ENCODE results near the gene REEP1.

DNA sequence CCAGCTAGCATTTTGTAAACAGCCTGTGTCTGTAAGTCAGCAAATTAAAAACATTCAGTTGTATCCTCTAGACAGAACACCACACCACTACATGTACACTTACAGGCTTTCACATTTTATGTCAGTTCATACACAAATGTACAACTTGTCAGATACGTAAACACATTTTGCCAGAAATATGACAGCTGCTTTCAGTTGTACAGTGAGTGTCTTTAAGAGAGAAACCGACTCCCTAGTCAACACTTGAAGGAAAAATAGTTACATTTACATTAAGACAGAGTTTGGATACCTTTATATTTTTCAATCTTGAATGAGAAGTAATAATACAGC is 123.0 kb downstream of the REEP1 start:
- no peak for TF ChIP-seq EZH2 (IDR thresholded peaks at IDR 0.05; ENCODE audit: borderline replicate concordance, low read length)
- TF ChIP-seq, protein P1, sequence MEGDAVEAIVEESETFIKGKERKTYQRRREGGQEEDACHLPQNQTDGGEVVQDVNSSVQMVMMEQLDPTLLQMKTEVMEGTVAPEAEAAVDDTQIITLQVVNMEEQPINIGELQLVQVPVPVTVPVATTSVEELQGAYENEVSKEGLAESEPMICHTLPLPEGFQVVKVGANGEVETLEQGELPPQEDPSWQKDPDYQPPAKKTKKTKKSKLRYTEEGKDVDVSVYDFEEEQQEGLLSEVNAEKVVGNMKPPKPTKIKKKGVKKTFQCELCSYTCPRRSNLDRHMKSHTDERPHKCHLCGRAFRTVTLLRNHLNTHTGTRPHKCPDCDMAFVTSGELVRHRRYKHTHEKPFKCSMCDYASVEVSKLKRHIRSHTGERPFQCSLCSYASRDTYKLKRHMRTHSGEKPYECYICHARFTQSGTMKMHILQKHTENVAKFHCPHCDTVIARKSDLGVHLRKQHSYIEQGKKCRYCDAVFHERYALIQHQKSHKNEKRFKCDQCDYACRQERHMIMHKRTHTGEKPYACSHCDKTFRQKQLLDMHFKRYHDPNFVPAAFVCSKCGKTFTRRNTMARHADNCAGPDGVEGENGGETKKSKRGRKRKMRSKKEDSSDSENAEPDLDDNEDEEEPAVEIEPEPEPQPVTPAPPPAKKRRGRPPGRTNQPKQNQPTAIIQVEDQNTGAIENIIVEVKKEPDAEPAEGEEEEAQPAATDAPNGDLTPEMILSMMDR (IDR thresholded peaks at IDR 0.05; ENCODE audit: low read length), result no peak
